G401 (cell line): ENCODE results near the gene CACNA1A. TPM values are rescaled to one million over a fixed set of nuclear protein-coding genes. Genes with fewer than 3 reads are reported as not detected.
A peak's percentile ranks its signal among the peaks of the same experiment; 100 is the strongest.
"Not testable (repeated sequence)": the region's sequence is repeated elsewhere in the genome, so short reads cannot be mapped to it uniquely, and the experiment has no call there.

ENCODE experiments used
- DNase-seq: peaks from one replicate; pipeline ENCODE4 v3.0.0-alpha.2; 2015; ENCODE audit warnings: low spot score
- in situ Hi-C: cut with HindIII; loops from 2 replicates; pipeline ENCODE4 v1.10.0; 2016; ENCODE audit warnings: low sequenced_read_pairs, mixed read lengths
- total RNA-seq: library from RNA; depleted of rRNA; stranded (reverse); fragments of >200 nt; shearing (Covaris generic); gene quantifications from 2 replicates; pipeline ENCODE4 v1.2.3, GENCODE V29; 2014

Gene CACNA1A
- total RNA-seq, 1 experiment from 2014 or later: 0.24 TPM

- DNase-seq: no peak
- in situ Hi-C loops: no loop called here
Observed at GRCh38 chr19:13267131-13267530, 239.1 kb downstream of the CACNA1A start.

DNA sequence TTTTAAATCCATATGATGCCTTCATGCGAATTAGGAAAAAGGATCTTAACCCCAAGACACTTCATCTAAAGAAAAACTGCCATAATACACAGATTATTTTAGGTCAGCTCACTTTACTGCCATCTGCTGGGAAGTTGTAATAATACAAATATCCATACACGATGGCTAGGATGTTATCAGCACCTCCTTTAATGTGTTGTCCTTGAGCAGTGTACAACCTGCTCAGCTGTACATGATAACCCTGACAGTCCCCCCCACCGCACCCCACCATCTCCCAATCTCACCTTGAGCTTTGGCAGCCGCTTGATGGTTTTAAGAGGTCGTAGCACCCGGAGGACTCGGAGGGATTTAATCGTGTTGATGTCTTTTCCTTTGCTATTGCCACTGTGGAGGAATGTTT, 243.8 kb downstream of the CACNA1A start:
- DNase-seq: peak; percentile 68
- in situ Hi-C loops: no loop called here

DNA sequence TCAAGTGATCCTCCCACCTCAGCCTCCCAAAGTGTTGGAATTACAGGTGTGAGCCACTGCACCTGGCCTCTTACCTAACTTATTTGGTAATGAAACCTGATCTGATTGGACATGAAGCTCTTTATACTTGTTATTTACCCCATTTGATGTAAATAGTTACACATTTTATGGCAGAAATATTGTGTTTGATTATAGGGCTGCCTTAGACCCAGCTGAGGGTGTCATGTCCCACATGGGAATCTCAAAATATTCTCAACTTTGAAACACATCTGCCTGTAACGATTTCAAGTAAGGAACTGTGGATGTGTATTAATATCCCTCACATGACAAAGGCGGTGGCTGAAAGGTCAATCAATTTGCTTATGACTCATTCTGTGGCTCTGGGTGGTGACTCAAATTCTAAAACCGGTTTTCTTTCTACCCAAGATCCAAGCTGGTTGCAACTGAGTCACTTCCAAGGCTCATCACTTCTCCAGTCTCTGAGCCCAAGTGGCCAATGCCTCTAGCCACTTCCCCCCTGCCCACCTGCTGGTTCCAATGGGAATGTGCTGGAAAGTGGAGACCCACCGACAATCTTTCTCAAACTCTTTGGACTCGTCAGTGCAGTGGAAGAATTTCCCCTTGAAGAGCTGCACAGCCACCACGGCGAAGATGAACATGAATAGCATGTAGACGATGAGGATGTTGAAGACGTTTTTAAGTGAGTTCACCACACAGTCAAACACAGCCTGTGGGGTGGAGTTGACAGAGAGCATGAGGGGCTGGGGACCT, 245.2 kb downstream of the CACNA1A start:
- in situ Hi-C loops: no loop called here
- DNase-seq: no peak

DNA sequence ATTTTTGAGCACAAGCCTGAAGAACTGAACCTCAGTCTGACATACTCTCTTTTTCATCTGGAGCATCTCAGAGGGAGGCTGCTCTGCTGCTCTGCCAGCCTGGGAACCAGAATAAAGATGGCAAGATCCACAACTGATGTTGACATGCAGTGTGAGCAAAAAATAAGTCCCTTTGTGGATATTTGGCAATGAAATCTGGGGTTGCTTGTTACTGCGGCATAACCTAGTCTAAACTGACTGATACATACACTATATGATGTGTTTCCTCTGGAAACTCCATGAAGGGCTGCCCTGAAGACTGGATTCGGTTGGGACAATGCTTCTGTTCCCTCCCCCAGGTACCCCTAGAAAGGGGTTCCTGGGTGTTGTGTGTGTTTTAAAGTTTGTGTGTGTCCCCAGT, 249.4 kb downstream of the CACNA1A start:
- in situ Hi-C loops: no loop called here
- no peak for DNase-seq

DNA sequence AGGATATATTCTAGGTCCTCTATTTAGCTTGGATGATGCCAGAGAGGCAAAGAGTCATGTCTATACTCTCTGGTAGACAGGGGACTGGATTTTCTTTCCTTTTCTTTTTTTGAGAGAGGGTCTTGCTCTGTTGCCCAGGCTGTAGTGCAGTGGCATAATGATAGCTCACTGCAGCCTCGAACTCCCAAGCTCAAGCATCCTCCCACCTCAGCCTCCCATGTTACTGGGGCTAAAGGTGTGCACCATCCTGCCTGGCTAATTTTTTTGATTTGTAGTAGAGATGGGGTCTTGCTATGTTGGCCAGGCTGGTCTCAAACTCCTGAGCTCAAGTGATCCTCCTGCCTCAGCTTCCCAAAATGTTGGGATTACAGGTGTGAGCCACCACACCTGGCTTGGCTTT, 249.9 kb downstream of the CACNA1A start:
- in situ Hi-C loops: not testable (repeated sequence)

DNA sequence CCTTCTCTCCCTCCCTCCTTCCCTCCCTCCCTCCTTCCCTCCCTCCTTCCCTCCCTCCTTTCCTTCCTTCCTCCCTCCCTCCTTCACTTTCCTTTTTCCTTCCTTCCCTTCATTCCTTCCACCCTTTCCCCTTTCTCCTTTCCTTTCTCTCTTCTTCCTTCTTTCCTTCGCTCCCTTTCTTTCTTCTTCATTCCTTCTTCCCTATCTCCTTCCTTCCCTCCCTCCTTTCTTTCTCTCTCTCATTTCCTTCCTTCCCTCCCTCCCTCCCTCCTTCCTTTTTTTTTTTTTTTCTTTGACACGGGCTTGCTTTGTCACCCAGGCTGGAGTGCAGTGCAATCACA, 250.6 kb downstream of the CACNA1A start:
- in situ Hi-C loops: no loop called here
- no peak for DNase-seq

More for the DNA sequence above, 249.9 kb downstream of the CACNA1A start:
- DNase-seq: not testable (repeated sequence)

GRCh38 chr19:13255041-13255718, 251.1 kb downstream of the CACNA1A start:
- DNase-seq: no peak
- in situ Hi-C loops: no loop called here

- no peak for DNase-seq
- in situ Hi-C loops: no loop called here
Observed at GRCh38 chr19:13252569-13253335, 253.5 kb downstream of the CACNA1A start.

DNA sequence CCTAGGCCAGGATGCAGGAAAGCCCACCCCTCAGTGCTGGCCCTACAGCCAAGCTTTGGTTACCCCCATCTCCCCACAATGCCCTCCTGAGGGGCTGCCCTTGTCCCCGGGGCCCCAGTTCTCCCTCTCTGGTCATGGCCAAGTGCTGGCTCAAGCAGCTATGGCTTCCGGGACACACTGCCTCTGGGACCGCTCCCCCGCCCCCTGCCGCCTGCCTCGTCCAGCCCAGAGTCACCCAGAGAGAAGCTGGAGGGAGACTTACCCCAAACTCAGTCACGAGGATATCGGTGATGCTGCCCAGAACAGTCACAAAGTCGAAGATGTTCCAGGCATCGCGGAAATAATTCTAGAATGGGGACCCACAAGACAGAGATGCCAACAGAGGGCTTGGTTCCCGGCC, 261.4 kb downstream of the CACNA1A start:
- no peak for DNase-seq
- in situ Hi-C loops: no loop called here

DNA sequence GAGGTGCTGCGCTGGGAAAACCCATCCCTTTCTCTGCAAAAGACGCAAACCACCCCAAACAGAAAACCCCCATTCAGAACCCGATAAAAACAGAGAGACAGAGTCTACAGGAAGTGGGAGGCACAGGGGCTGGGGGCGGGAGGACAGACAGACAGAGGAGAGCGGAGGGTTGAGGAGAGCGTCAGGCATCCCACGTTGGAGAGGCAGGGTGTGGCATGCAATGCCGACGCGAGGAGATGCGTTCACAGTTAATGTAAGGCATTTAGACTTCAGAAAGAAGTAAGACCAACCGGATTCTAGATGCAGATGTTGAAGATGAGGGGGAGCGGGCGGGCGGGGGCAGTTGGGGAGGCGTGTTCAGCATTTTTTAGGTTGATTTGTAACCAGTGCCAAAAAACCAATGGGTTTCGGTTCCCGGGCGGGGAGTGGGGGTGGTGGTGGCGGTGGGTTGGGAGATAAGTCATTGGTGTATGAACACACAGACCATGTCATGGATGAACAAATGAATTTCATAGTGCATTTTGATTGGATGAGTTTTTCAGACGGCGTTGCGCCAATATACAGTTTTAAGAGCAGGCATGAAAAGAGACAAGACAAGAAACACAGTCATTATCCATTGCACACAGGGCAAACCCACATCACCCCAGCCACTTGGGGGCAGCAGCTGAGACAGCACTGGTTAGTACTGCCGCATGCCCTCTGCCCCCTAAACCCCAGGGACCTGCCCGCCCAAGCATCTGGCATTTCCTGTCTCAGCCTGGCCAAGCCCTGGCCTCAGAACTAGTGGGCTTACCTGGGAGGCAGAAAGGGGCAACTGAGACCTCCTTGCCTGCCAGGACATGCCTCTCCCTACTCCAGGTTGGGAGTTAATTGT, 264.8 kb downstream of the CACNA1A start:
- in situ Hi-C loops: no loop called here
- no peak for DNase-seq

- no peak for DNase-seq
Observed at GRCh38 chr19:13240312-13241022, 265.8 kb downstream of the CACNA1A start.

DNA sequence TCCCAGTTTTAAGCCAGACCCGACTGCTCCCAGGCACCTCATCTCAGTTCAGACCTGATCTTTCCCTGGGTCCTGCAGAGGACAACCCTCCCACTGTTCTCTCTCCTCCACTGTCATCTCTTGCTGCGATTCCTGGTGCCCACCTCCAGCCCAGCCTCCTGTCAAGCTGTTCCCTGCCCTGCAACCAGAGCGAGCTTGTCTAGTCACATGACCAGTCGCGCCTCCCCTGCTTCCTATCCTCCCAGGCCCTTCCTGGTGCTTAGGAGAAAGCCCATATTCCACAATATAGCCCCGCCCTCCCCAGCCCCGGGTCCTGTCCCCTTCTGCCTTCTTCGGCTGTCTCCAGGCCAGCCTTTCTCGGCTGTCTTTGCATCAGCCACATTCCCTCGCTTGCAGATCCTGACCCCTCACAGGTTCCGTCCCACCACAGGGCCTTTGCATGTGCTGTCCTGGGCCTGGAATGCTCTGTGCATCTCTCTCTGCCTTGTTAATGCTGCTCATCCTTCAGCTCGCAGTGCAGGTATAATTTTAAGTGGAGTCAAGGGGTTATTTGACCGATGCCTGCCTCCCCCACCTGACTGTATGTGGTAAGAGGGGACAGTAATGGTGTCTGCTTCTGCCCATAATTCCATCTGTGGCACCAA, 267.3 kb downstream of the CACNA1A start:
- in situ Hi-C loops: no loop called here
- no peak for DNase-seq

More at GRCh38 chr19:13240312-13241022, 265.8 kb downstream of the CACNA1A start:
- in situ Hi-C loops: no loop called here

DNA sequence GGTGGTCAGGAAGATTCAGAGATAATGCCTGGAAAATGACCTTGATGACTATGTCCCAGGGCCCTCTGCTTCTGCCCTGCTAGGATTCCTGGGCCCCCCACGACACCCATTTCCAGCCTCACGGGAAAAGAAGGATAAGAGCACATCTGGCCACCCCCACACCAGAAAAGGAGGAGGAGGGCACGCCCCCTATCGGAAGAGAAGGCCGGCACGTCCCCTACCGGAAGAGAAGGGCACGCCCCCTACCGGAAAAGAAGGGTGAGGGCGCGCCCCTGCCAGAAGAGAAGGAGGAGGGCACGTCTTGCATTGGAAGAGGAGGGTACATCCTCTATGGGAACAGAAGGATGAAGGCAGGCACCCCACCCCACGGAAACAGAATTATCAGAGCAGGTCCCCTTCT, 271.8 kb downstream of the CACNA1A start:
- in situ Hi-C loops: no loop called here
- DNase-seq: no peak

GRCh38 chr19:13231663-13232062, 274.6 kb downstream of the CACNA1A start:
- in situ Hi-C loops: no loop called here

DNA sequence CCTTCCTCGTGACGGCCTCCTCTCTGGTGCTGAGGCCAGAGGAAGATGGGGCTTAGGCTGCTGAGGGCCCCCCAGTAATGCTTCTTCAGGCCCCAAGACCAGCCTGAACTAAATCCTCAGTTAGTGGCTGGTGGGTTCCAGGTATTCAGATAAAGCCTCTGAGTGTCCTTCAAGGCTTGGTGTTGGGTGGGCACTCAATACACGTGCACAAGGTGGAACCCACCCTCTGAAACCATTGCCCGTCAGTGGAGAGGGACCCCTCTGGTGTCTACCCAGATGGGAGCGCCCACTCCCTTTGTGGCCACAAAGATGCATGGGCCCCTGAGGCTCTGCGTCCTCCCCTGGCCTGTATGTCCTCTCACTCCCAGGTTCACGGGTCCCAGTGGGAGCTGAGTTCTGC, 277.0 kb downstream of the CACNA1A start:
- DNase-seq: no peak
- in situ Hi-C loops: no loop called here

More at GRCh38 chr19:13231663-13232062, 274.6 kb downstream of the CACNA1A start:
- no peak for DNase-seq

DNA sequence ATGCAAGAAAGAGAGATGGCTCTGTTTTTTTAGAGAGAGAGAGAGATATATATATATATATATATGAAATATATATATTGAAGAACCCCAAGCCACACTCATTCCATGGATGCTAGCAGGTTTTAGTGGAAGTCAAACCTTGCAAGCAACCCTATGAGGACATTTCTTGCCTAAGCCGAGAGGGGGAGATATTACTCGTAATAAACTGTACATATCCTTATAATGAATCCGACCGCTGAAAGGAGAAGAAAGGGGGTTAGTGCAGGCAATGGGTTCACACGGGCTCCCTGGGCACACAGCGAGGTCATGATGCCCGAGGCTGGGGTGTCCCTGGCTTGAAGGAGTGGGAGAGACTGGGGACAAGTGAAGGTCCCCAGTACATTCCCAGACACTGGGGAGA, 277.7 kb downstream of the CACNA1A start:
- DNase-seq: no peak

GRCh38 chr19:13226983-13227382, 279.3 kb downstream of the CACNA1A start:
- DNase-seq: no peak
- in situ Hi-C loops: no loop called here

More for the DNA sequence above, 277.7 kb downstream of the CACNA1A start:
- in situ Hi-C loops: no loop called here
